ENCODE data around the gene DAB1. TPM values are rescaled to one million over a fixed set of nuclear protein-coding genes. Genes with fewer than 3 reads are reported as not detected.

The DAB1 gene
- total RNA-seq, 1 experiment from 2014 or later = not detected

DNA sequence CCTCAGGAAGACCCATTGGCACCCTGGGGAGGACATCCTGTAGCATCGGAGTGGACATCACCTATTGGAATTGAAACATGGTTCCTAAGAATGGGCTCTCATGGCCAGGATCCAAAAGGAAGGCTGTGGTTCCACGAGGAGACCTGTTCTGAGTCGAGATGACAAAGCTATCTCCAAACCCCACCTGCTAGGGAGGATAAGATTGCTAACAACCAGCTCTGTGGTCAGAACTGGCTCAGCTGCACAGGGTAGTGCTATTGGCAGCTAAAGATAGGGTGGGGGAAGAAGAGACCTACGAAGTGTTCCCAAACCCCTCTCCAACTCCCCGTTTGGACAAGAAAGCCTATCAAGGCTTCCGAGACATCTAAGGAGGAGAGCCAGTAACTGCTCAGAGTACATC is 440.4 kb downstream of the DAB1 start:
- in situ Hi-C loops (cut with HindIII; ENCODE audit: low pct_unique_long_range_greater_than_20kb, low sequenced_read_pairs) = no loop called here
- no peak for DNase-seq (ENCODE audit: low read depth, low spot score)

DNA sequence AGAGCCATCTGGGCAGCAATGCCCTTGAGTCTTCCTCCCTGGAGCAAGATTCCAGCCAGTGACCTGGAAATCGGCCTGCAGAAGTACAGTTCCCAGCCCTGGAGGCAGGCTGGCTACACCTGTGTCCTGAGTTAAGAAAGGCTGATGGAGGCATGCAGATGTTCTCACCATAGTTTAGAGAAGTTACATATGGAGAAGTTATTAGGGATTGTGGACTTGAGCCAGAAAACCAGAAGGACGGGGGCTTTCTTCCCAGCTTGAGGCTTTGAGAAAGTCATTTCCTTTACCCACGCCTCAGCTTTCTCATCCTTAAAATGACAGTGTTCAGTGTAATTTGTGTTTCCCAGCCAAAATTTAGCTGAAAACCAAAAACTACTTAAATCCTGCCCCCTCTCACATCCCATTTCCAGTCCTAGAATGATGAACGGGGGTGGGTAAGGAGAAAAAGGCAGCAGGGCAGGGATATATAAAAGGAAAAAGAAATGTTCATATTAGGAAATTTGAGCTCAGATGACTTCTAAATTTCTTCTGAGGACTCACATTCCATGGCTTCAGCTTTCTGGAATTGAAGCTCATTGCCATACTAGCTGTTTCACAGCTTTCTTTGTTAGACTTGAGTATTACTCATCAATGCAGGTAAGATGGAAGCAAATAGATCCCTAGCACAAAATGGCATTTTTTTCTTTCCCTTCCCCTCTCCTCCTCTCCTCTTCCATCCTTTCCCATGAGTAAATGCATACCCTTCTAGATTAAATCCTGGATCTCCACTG is 443.7 kb downstream of the DAB1 start:
- in situ Hi-C loops (cut with HindIII; ENCODE audit: low pct_unique_long_range_greater_than_20kb, low sequenced_read_pairs) = no loop called here
- DNase-seq (ENCODE audit: low read depth, low spot score) = no peak

DNA sequence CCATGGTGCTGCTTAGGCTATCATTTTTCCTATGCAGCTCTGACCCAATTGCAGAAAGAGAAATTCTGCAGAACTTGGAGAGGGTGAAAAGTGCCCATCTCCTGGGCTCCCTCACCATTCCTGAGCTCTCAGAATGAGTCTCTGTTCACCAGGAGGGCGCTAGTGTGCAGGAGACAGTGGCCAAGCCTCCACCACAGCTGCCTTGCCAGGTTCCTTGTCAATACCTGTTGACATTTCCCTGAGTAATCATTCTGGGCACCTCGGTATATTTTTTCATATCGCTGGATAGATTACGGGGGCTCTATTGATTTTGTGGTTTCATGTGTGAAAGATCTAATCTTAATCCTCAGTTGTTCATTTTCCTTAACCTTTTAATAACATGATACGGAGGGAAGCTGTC is 445.0 kb downstream of the DAB1 start:
- in situ Hi-C loops (cut with HindIII; ENCODE audit: low pct_unique_long_range_greater_than_20kb, low sequenced_read_pairs) = no loop called here

DNA sequence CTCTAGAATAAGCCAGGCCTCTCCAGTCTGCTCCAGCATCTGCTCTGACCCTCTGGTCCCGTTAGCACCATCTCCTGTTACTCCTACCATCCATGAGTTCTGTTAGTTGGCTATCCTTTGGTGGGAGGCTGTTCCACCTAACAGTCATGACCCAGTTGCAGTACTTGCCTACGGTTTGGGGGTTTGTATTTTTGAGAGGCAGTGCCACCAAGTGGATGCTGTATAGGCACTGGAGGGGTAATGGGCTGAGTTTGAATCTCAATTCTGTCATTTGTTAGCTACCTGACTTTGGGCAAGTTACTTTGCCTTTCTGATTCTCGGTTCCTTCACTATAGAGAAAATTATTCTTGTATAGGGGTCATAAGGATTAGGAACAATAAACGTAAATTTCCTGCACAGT is 445.9 kb downstream of the DAB1 start:
- DNase-seq (ENCODE audit: low read depth, low spot score) = no peak
- in situ Hi-C loops (cut with HindIII; ENCODE audit: low pct_unique_long_range_greater_than_20kb, low sequenced_read_pairs) = no loop called here

More for the DNA sequence above, 445.0 kb downstream of the DAB1 start:
- DNase-seq (ENCODE audit: low read depth, low spot score) = no peak

DNA sequence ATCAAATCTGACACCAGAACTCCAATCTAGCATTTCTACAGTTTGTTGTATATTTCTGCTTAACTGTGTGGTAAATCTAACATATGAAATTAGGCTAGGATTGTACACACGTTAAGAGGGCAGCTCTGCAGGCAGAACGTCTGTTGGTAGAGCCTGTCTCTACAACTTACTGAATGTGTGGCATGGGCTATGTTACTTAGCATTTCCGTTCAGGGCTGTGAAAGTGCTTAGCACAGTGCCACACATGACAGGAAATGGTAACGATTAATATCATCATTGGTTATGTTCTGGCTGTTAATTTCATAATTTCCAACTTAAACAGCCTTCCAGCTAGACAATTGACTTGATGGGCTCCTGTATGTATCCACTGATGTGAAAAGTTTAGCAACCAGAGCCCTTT is 448.4 kb downstream of the DAB1 start:
- in situ Hi-C loops (cut with HindIII; ENCODE audit: low pct_unique_long_range_greater_than_20kb, low sequenced_read_pairs) = no loop called here
- DNase-seq (ENCODE audit: low read depth, low spot score) = no peak

DNA sequence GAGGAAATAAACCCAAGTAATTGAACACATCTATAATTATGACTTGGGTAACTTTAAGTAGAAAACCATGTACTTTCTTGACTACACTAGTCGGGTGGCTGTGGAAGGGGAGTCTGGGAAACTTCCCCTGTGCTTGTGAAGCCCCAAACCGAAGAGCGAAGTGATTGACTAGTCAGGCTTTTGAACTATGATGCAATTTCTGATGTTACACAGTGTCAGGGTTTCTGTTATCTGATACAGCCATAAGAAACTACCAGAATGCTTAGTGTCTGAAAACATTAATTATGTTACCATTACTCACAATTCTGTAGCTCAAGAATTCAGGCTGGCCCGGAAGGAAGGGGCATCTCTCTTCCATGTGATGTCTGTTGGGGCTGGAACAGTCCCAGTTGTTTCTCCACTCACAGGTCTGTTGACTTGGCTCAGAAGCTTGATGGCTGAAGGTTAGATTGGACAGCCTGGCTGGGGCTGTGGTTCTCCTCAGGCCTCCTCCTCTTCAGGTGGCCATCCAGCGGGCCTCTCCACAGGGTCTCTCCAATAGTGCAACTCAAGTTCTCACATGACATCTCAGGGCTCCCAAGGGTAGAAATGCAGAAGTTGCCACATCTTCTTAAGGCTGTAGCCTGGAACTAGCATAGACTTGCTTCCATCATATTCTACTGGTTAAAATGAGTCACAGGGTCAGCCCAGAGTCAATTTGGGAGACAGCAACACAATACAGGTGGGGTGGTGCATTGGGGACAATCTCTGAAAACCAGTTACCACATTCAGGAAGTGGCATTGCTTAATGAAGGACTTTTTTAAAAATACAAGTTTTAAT is 449.7 kb downstream of the DAB1 start:
- no peak for DNase-seq (ENCODE audit: low read depth, low spot score)

DNA sequence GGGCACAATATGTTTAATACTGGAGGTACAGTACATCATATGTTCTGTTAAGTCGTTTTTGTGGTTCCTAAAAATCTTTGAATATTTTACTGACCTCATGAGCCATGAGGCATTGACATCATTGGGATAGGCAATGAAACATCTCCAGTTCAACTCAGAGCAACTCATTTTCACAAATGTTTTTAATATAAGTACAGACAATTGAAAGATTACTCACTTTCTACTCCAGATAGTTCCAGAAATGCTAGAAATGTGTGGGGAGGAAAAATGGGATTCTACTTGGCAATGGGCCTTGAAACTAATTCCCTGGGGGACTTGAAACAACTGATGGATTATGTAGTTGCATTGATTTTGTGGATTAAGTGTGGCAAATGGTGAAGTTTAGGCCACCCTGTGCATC is 450.9 kb downstream of the DAB1 start:
- DNase-seq (ENCODE audit: low read depth, low spot score) = no peak
- in situ Hi-C loops (cut with HindIII; ENCODE audit: low pct_unique_long_range_greater_than_20kb, low sequenced_read_pairs) = no loop called here

More for the DNA sequence above, 449.7 kb downstream of the DAB1 start:
- in situ Hi-C loops (cut with HindIII; ENCODE audit: low pct_unique_long_range_greater_than_20kb, low sequenced_read_pairs) = no loop called here

DNA sequence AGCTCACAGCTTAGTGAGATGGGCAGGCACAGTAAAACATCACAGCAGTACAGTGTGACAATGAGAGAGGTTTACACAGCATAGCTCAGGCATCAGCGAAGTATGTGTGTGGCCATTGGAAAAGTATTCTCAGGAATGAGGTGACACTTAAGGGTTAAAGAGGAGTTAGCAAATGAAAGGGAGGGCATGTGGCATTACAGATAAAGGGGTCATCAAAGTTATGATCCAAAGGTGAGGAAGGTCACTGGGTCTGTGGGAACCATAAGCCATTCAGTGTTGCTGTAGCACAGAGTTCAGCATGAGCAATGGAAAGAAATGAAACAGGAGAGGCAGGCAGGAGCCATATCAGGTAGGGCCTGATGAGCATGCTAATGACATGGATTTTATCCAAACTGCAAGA is 453.6 kb downstream of the DAB1 start:
- no peak for DNase-seq (ENCODE audit: low read depth, low spot score)
- in situ Hi-C loops (cut with HindIII; ENCODE audit: low pct_unique_long_range_greater_than_20kb, low sequenced_read_pairs) = no loop called here

DNA sequence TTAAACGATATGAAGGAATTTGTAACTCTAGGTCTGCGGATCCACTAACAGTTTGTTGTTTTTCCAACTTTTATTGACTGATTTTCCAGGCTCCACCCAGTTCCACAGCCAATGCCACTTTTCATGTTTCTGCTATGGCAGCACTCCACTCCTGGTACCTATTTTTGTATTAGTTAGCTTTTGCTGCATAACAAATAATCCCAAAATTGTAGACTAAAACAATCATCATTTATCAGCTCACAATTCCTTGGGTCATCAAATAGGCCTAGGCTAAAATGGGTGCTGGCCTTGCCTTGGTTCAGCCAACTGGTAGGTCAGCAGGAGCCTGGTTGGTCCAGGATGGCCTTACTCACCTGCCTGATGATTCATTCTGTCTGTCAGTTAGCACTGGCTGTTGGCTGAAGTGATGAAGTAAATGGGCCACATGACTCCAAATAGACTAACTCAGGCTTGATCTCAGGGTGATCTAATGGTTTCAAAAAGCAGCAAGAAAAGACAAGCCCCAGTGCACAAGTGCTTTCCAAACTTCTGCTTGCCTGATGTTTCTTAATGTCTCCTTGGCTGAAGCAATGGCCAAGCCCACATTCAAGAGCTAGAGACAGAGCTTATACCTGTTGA is 454.9 kb downstream of the DAB1 start:
- DNase-seq (ENCODE audit: low read depth, low spot score) = no peak
- in situ Hi-C loops (cut with HindIII; ENCODE audit: low pct_unique_long_range_greater_than_20kb, low sequenced_read_pairs) = no loop called here

DNA sequence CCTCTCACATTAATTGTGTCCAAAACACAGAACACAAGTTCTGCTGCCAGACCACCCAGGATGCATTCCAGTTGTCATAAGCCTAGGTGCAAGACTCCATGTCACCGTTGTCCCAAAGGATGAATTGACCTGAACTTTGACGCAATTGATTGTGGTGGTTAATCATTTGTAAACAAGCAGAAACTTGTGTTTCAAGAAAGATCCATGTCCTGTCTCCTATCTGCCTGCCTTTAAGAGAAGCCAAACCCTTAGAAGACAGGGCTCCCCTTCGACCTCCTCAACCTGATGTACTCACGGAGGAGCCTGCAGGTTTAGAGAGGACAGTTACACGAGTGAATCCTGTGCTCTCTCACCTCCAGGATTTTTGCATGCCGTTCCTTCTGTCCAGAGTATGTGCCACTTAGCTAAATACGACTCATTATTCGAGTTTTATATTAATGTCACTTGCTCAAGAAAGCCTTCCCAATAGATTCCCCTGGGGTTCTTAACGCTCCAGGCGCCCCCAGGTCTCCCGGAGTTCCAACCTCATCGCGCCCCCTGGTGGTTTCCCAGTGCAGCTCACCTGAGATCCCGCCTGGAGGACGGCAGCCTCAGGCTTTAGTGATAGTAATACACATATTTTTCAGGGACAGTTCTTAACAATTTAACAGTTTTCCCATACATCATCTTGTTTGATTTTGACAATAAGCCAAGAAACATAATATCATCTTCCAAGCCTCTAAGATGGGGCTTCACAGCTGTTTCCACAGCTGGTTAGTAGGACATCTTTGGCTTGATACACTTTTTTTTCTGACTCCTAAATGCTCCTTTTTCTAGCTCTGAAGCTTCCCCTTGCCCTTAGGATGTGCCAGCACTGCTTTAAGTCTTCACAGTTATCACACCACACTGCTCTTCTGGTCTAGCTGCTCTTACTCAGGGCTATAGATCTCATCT is 455.7 kb downstream of the DAB1 start:
- in situ Hi-C loops (cut with HindIII; ENCODE audit: low pct_unique_long_range_greater_than_20kb, low sequenced_read_pairs) = no loop called here

DNA sequence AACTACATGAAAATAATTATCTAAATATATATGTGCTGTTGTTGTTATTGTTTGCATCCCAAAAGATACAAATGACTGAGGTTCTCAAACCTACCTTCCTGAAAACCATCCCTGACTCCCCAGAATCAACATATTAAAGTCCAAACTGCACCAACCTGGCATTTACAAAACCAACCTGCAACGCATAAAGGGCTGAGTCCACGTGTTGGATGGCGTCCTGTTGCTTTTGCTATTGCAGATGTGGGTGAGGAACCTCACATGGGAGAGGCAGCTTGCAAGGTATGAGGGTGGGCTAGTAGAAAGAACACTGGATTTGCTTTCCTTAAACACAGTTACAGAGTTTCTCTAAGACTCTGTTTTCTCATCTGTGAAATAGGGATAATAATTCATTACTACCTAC is 456.5 kb downstream of the DAB1 start:
- DNase-seq (ENCODE audit: low read depth, low spot score) = no peak
- in situ Hi-C loops (cut with HindIII; ENCODE audit: low pct_unique_long_range_greater_than_20kb, low sequenced_read_pairs) = no loop called here

More for the DNA sequence above, 455.7 kb downstream of the DAB1 start:
- peak; percentile 34 for DNase-seq (ENCODE audit: low read depth, low spot score)

DNA sequence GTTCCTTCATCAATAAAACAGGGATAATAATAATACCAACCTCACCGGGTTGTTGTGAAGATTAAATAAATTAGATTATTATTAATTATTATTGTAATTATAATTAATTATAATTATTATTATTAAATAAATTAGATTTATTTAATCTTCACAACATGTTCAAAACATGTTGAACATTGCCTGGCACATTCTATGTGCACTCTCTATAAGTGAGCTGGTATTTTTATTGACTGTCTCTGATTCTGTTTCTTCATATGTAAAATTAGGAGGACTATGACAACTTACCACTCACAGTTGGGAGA is 457.2 kb downstream of the DAB1 start:
- in situ Hi-C loops (cut with HindIII; ENCODE audit: low pct_unique_long_range_greater_than_20kb, low sequenced_read_pairs) = no loop called here

DNA sequence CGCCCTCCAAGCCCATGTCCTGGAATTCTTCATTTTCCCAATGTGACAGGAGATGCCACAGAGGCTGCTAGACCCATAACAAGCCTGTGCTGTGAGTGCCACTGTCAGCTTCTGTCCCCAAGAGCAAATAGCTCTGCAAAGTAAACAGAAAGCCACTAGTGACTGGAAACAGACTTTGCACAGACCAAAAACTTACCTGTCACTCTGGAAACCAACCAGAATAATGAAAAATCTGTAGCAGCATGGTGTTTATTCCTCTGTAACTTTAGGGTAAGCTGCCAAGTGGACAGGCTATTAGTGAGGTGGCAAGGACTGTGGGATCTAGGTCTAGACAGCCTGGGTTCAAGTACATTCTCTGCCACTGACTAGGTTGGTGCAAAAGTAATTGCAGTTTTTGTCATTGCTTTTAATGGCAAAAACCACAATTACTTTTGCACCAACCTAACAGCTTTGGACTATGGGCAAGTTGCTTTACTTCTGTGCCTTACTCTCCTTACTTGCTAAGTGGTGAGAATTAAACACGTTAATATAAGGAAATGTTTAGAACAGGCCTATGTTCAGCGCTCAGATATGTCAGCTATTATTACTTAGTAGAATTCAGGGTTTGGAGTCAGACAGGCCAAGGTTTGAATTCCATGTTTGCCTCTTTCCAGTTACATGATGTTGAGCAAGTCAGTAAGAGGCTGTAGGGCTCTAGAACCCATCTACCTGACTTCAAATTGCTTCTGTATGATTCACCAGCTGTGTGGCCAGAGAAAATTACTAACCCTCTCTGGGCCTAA is 457.8 kb downstream of the DAB1 start, which contains the start of gene C8B:
Gene C8B, minus strand, starts transcription at position 100 of the 782 bp plus-strand sequence. Its CDS starts 67 bp downstream, at position 33.
- in situ Hi-C loops (cut with HindIII; ENCODE audit: low pct_unique_long_range_greater_than_20kb, low sequenced_read_pairs) = no loop called here
- DNase-seq (ENCODE audit: low read depth, low spot score) = no peak

More for the DNA sequence above, 457.2 kb downstream of the DAB1 start:
- no peak for DNase-seq (ENCODE audit: low read depth, low spot score)

DNA sequence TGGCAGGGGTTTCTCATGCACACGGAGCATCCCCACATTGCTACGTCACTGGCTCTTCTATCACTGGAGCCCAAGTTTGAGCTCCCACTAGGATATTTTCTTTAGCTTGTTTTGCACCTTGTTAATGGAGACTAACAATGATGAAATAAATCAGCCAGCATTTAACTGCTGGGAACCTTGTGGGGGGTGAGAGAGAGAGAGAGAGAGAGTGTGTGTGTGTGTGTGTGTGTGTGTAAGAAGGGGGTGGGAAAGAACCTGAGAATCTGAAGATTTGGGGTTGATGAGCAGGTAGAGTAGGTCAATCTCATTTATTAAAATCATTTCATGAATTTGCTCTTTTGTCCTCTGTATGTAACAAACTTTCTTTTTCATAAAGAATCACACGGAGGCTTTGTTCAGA is 458.7 kb downstream of the DAB1 start:
- DNase-seq (ENCODE audit: low read depth, low spot score) = no peak
- in situ Hi-C loops (cut with HindIII; ENCODE audit: low pct_unique_long_range_greater_than_20kb, low sequenced_read_pairs) = no loop called here

DNA sequence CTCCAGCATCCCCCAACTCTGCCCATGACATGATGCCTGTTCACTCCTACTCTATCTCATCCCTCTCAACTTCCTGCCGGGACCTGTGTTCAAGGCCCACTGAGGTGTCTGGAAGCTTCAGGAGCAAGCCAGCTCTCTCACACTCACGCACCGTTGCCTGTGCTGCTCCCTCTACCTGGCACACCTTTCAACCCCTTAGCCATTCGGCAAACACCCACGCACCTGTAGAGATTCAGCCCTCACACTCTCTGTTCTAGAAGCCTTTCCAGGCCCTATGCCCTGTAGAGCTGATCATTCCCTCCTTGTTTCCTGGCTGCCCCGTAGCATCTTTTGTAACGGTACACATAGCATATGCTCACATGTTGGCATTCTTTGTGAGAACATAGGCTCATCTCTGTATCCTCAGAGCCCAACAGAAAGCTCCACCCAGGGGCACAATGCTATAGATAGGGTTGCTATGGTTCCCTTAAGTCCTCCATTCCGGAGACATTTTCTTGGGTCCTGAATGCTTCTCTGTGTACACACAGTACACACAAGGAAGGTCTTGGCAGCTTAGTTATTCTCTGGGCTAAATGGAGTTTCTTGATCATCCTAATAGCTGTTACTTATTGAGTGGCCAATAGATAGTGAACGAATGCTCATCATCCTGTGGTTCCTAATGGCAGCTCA is 459.4 kb downstream of the DAB1 start:
- in situ Hi-C loops (cut with HindIII; ENCODE audit: low pct_unique_long_range_greater_than_20kb, low sequenced_read_pairs) = no loop called here
- DNase-seq (ENCODE audit: low read depth, low spot score) = no peak

DNA sequence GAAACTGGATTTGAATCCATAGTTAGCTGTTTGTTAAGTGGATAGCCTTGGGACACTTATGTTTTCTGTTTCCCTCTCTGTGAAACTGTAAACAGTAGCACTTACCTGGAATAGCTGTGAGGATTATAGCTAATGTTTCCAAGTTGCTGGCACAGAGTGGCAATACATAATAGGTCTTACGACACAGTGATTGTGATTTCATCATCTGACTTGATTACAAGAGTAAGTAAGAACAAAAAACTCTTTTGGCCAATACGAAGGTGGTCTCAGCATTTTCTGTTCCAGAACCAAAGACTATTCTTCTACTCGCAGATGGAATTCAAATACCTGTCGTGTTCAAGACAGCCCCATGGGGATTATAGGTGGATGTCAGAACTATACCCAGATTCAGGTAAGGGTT is 460.2 kb downstream of the DAB1 start:
- no peak for DNase-seq (ENCODE audit: low read depth, low spot score)
- in situ Hi-C loops (cut with HindIII; ENCODE audit: low pct_unique_long_range_greater_than_20kb, low sequenced_read_pairs) = no loop called here

Measured in SK-MEL-5 (cell line).